Fibroblast of lung (primary cell): ENCODE data around the gene ATG5. TPM values are rescaled to one million over a fixed set of nuclear protein-coding genes. Genes with fewer than 3 reads are reported as not detected.
A peak's percentile ranks its signal among the peaks of the same experiment; 100 is the strongest.

ENCODE experiments used
- DNase-seq, 2 donors: peaks; one replicate each; pipeline versions ENCODE4 v3.0.0 to v3.0.0-alpha.2; 2010; ENCODE audit warnings: low read depth in 2 of 2
- H2AFZ ChIP-seq: 2 replicates; pipeline ENCODE4 v1.5.1; 2012; ENCODE audit warnings: low read length, control low read depth, inconsistent platforms
- H3K27ac ChIP-seq: 2 replicates; pipeline ENCODE4 v1.5.1; 2011; ENCODE audit warnings: low read length, control low read depth; ENCODE audit not compliant: insufficient read depth
- H3K27me3 ChIP-seq: 2 replicates; pipeline ENCODE4 v1.5.1; 2011; ENCODE audit warnings: mild to moderate bottlenecking, low read length; ENCODE audit not compliant: control insufficient read depth, insufficient read depth
- H3K36me3 ChIP-seq: 2 replicates; pipeline ENCODE4 v1.5.1; 2011; ENCODE audit warnings: low read length; ENCODE audit not compliant: control insufficient read depth, insufficient read depth
- H3K4me1 ChIP-seq: 2 replicates; pipeline ENCODE4 v1.5.1; 2011; ENCODE audit warnings: low read length; ENCODE audit not compliant: control insufficient read depth, insufficient read depth; ENCODE audit errors: extremely low read depth
- H3K4me2 ChIP-seq: 2 replicates; pipeline ENCODE4 v1.5.1; 2011; ENCODE audit warnings: low read length, control low read depth; ENCODE audit not compliant: insufficient read depth; ENCODE audit errors: extremely low read depth
- H3K4me3 ChIP-seq, 4 experiments: fragments of 200-600 bp in 1 of 4; sonication (generic) in 1 of 4; replicated peaks in 1 of 4; 2 replicates each; pipeline ENCODE4 v1.5.1; 2011 to 2016; ENCODE audit warnings: low read length in 4 of 4, low read depth in 3 of 4, mild to moderate bottlenecking in 3 of 4, control low read depth in 2 of 4, inconsistent platforms in 1 of 4, mixed read lengths in 1 of 4; ENCODE audit not compliant: insufficient read depth in 1 of 4; ENCODE audit errors: control extremely low read depth in 1 of 4
- H3K79me2 ChIP-seq: 2 replicates; pipeline ENCODE4 v1.5.1; 2012; ENCODE audit warnings: mild to moderate bottlenecking, low read length, inconsistent platforms; ENCODE audit not compliant: control insufficient read depth, insufficient read depth
- H3K9ac ChIP-seq: 2 replicates; pipeline ENCODE4 v1.5.1; 2011; ENCODE audit warnings: mild to moderate bottlenecking, low read length, control low read depth; ENCODE audit not compliant: insufficient read depth
- H3K9me3 ChIP-seq: 2 replicates; pipeline ENCODE4 v1.5.1; 2012; ENCODE audit warnings: low read depth, low read length; ENCODE audit not compliant: control insufficient read depth, insufficient read depth
- H4K20me1 ChIP-seq: 2 replicates; pipeline ENCODE4 v1.5.1; 2011; ENCODE audit warnings: low read length; ENCODE audit not compliant: control insufficient read depth, insufficient read depth; ENCODE audit errors: extremely low read depth
- EZH2 ChIP-seq: IDR thresholded peaks from 2 replicates; pipeline ENCODE4 v1.5.1; 2012; ENCODE audit warnings: low read length, control low read depth, mild to moderate bottlenecking; ENCODE audit errors: missing control alignments
- polyA plus RNA-seq, 2 donors: library from polyadenylated mRNA; depleted of rRNA in 1 of 2; stranded (reverse) in 1 of 2; unstranded in 1 of 2; fragments of >200 nt; gene quantifications; 2 replicates each; pipeline ENCODE4 v1.2.1, GENCODE V29; 2011 to 2012; ENCODE audit warnings: missing spikeins in 1 of 2
- total RNA-seq: library from RNA; depleted of rRNA; stranded (reverse); fragments of >200 nt; gene quantifications from 2 replicates; pipeline ENCODE4 v1.2.1, GENCODE V29; 2014
- TF ChIP-seq, protein P1 (sequence below), 2 donors: IDR thresholded peaks in 1 of 2; conservative IDR thresholded peaks in 1 of 2; 1 replicate in 1 of 2; 2 replicates in 1 of 2; pipeline ENCODE4 v1.5.1; 2011 to 2012; ENCODE audit warnings: low read length in 2 of 2, control low read depth in 1 of 2, inconsistent platforms in 1 of 2, low read depth in 1 of 2, mild to moderate bottlenecking in 1 of 2

The ATG5 gene
- total and polyA plus RNA-seq, 2 donors (not counting 1 experiment from before 2014, with no cell fraction given) = 38.6 to 64.7 TPM

GRCh38 chr6:106275692-106276091 is 49.9 kb downstream of the ATG5 start:
- Histone ChIP-seq H3K4me3 (no peak overlapping the region), H4K20me1 (no peaks in the 10 kb centered on the region), H3K9ac (no peak overlapping the region), H3K36me3 (no peaks in the 10 kb centered on the region), H3K9me3 (no peaks in the 10 kb centered on the region), H2AFZ (no peak overlapping the region), H3K79me2 (no peaks in the 10 kb centered on the region), H3K27me3 (no peaks in the 10 kb centered on the region), H3K27ac (no peak overlapping the region), H3K4me2 (no peak overlapping the region), H3K4me1 (peaks cover 2% of the 10 kb centered on the region)
- peak; percentile 61 to 89 for DNase-seq
- no peak for TF ChIP-seq EZH2
- TF ChIP-seq, protein P1, sequence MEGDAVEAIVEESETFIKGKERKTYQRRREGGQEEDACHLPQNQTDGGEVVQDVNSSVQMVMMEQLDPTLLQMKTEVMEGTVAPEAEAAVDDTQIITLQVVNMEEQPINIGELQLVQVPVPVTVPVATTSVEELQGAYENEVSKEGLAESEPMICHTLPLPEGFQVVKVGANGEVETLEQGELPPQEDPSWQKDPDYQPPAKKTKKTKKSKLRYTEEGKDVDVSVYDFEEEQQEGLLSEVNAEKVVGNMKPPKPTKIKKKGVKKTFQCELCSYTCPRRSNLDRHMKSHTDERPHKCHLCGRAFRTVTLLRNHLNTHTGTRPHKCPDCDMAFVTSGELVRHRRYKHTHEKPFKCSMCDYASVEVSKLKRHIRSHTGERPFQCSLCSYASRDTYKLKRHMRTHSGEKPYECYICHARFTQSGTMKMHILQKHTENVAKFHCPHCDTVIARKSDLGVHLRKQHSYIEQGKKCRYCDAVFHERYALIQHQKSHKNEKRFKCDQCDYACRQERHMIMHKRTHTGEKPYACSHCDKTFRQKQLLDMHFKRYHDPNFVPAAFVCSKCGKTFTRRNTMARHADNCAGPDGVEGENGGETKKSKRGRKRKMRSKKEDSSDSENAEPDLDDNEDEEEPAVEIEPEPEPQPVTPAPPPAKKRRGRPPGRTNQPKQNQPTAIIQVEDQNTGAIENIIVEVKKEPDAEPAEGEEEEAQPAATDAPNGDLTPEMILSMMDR (conservative IDR thresholded peaks at IDR 0.05 in 1 of 2, IDR thresholded peaks at IDR 0.05 in 1 of 2; ENCODE audit: low read depth in 1 of 2, low read length in 2 of 2) = no peak

- Histone ChIP-seq H3K9ac (no peak overlapping the region), H3K4me1 (peaks cover 2% of the 10 kb centered on the region), H3K27me3 (no peaks in the 10 kb centered on the region), H3K36me3 (no peaks in the 10 kb centered on the region), H4K20me1 (no peaks in the 10 kb centered on the region), H3K4me3 (no peak overlapping the region), H3K4me2 (no peak overlapping the region), H3K79me2 (peaks cover 2% of the 10 kb centered on the region), H3K9me3 (no peaks in the 10 kb centered on the region), H2AFZ (no peak overlapping the region), H3K27ac (no peak overlapping the region)
- TF ChIP-seq, protein P1 (conservative IDR thresholded peaks at IDR 0.05 in 1 of 2, IDR thresholded peaks at IDR 0.05 in 1 of 2; ENCODE audit: low read depth in 1 of 2, low read length in 2 of 2) = no peak
- no peak for TF ChIP-seq EZH2
- no peak for DNase-seq
Measured at GRCh38 chr6:106273087-106273486, 52.5 kb downstream of the ATG5 start.

- Histone ChIP-seq H3K4me1 (peaks cover 2% of the 10 kb centered on the region), H3K27me3 (no peaks in the 10 kb centered on the region), H3K4me2 (no peak overlapping the region), H3K9ac (no peak overlapping the region), H3K9me3 (no peaks in the 10 kb centered on the region), H3K4me3 (no peak overlapping the region), H3K79me2 (peaks cover 2% of the 10 kb centered on the region), H3K36me3 (no peaks in the 10 kb centered on the region), H2AFZ (no peak overlapping the region), H3K27ac (no peak overlapping the region), H4K20me1 (no peaks in the 10 kb centered on the region)
- no peak for TF ChIP-seq EZH2
- TF ChIP-seq, protein P1 (conservative IDR thresholded peaks at IDR 0.05 in 1 of 2, IDR thresholded peaks at IDR 0.05 in 1 of 2; ENCODE audit: low read depth in 1 of 2, low read length in 2 of 2) = no peak
- DNase-seq = no peak
Measured at GRCh38 chr6:106272287-106272686, 53.3 kb downstream of the ATG5 start.
